ENCODE results near the gene ZIC4. TPM values are rescaled to one million over a fixed set of nuclear protein-coding genes. Genes with fewer than 3 reads are reported as not detected.

The ZIC4 gene
- total RNA-seq, 2 experiments from 2014 or later, result not detected

DNA sequence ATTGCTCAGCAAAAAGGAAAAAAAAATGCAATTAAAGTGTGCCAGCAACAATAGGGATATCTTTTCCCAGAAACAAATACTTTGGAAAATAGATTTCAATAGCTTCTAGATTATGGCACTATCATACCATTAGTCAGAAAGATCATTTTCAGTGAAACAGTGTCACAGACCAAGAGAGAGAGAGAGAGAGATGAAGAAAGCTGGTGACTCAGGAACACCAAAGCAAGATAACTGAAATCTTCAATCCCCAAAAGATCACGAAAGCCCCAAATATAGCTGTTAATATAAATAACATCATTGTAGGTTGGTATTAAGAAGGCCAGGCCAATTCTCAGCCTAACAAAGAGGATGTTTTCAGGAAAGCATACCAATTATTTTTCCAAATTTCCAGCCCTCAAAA lies 57.4 kb downstream of the ZIC4 start:
- CTCF ChIA-PET, result no interaction called here
- peaks cover 0 to 2% of the 10 kb centered on the region in 2 experiments for H3K27me3 ChIP-seq (ENCODE audit: control insufficient read depth in 1 of 2, insufficient read depth in 2 of 2, low read length in 2 of 2)
- Mint-ChIP-seq H3K4me1 (ENCODE audit: low read depth) (no peaks in the 10 kb centered on the region), H3K27me3 (peaks cover 42% of the 10 kb centered on the region), H3K4me3 (no peak overlapping the region), H3K27ac (no peak overlapping the region), H3K9me3 (peaks cover 7% of the 10 kb centered on the region), H3K36me3 (ENCODE audit: low read depth) (no peaks in the 10 kb centered on the region)
- DNase-seq (no peak), ATAC-seq (ENCODE audit: poor library complexity) (no peak)
- H3K4me3 ChIP-seq (ENCODE audit: low read length), result no peak overlapping the region
- intact Hi-C loops (cut with DNase I, micrococcal nuclease), result no loop called here
- no peaks in the 10 kb centered on the region for H3K9me3 ChIP-seq (ENCODE audit: control insufficient read depth in 1 of 2, insufficient read depth in 1 of 2, low read length in 2 of 2)
- no peak overlapping the region for H3K27ac ChIP-seq (ENCODE audit: low read depth in 1 of 2, low read length in 2 of 2)
- POLR2A ChIA-PET, result no interaction called here
- TF ChIP-seq, protein P1, sequence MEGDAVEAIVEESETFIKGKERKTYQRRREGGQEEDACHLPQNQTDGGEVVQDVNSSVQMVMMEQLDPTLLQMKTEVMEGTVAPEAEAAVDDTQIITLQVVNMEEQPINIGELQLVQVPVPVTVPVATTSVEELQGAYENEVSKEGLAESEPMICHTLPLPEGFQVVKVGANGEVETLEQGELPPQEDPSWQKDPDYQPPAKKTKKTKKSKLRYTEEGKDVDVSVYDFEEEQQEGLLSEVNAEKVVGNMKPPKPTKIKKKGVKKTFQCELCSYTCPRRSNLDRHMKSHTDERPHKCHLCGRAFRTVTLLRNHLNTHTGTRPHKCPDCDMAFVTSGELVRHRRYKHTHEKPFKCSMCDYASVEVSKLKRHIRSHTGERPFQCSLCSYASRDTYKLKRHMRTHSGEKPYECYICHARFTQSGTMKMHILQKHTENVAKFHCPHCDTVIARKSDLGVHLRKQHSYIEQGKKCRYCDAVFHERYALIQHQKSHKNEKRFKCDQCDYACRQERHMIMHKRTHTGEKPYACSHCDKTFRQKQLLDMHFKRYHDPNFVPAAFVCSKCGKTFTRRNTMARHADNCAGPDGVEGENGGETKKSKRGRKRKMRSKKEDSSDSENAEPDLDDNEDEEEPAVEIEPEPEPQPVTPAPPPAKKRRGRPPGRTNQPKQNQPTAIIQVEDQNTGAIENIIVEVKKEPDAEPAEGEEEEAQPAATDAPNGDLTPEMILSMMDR (IDR thresholded peaks at IDR 0.05), result no peak
- no peaks in the 10 kb centered on the region for H3K36me3 ChIP-seq (ENCODE audit: insufficient read depth, low read length)
- no peaks in the 10 kb centered on the region for H3K4me1 ChIP-seq (ENCODE audit: insufficient read depth, low read length)

DNA sequence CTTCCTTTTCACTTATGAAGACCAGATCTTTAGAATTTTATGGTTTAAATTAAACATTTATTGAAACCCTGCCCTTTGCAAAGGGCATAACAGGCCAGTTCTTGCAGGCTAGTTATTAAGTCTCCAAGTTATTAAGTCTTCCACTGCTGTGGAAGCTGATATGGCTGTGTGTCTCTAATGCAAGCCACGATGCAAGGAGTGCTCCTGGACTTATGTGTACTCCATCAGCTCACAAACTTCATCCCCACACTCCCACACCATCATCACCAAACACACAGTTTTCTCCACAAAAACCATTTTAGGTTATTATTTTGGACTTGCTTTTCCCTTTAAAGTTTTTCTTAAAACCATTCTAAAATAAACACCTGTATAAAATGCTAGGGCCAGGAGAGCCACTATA lies 62.4 kb downstream of the ZIC4 start:
- intact Hi-C loops (cut with DNase I, micrococcal nuclease), result no loop called here
- TF ChIP-seq, protein P1 (IDR thresholded peaks at IDR 0.05), result no peak
- no peaks in the 10 kb centered on the region for H3K4me1 Mint-ChIP-seq (ENCODE audit: low read depth)

DNA sequence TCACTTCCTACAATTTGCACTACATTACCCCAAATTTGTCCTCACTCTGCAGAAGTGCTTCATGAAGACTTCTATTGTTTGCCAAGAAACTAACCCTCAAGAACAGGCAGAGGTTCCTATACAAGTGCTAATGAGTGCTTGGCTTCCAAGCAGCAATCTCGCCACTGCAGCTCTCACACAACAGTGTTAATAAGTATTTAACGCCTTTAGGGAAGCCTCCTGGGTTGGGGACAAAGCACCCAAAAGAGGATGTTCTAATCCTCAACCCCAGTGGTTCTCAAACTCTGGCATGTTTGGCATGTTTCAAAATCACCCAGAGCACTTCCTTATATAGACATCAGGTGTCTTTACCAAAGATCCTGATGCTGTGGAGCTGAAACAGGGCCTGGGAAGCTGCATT lies 64.6 kb downstream of the ZIC4 start:
- no peaks in the 10 kb centered on the region for H3K4me1 ChIP-seq (ENCODE audit: insufficient read depth, low read length)
- Mint-ChIP-seq H3K9me3 (peaks cover 2% of the 10 kb centered on the region), H3K36me3 (ENCODE audit: low read depth) (no peaks in the 10 kb centered on the region), H3K27me3 (peaks cover 8% of the 10 kb centered on the region), H3K27ac (no peak overlapping the region), H3K4me1 (ENCODE audit: low read depth) (no peaks in the 10 kb centered on the region), H3K4me3 (no peak overlapping the region)
- TF ChIP-seq, protein P1 (IDR thresholded peaks at IDR 0.05), result no peak
- H3K9me3 ChIP-seq (ENCODE audit: control insufficient read depth in 1 of 2, insufficient read depth in 1 of 2, low read length in 2 of 2), result no peaks in the 10 kb centered on the region
- CTCF ChIA-PET, result no interaction called here
- H3K4me3 ChIP-seq (ENCODE audit: low read length), result no peak overlapping the region
- no peaks in the 10 kb centered on the region for H3K27me3 ChIP-seq (ENCODE audit: control insufficient read depth in 1 of 2, insufficient read depth in 2 of 2, low read length in 2 of 2)
- no peaks in the 10 kb centered on the region for H3K36me3 ChIP-seq (ENCODE audit: insufficient read depth, low read length)
- no peak for ATAC-seq (ENCODE audit: poor library complexity)
- intact Hi-C loops (cut with DNase I, micrococcal nuclease), result no loop called here
- POLR2A ChIA-PET, result no interaction called here
- no peak overlapping the region for H3K27ac ChIP-seq (ENCODE audit: low read depth in 1 of 2, low read length in 2 of 2)
- no peak for DNase-seq

More for the DNA sequence above, 62.4 kb downstream of the ZIC4 start:
- Histone ChIP-seq H3K4me1 (ENCODE audit: insufficient read depth, low read length) (no peaks in the 10 kb centered on the region), H3K9me3 (ENCODE audit: control insufficient read depth in 1 of 2, insufficient read depth in 1 of 2, low read length in 2 of 2) (no peaks in the 10 kb centered on the region), H3K36me3 (ENCODE audit: insufficient read depth, low read length) (no peaks in the 10 kb centered on the region), H3K27ac (ENCODE audit: low read depth in 1 of 2, low read length in 2 of 2) (no peak overlapping the region), H3K27me3 (ENCODE audit: control insufficient read depth in 1 of 2, insufficient read depth in 2 of 2, low read length in 2 of 2) (no peaks in the 10 kb centered on the region), H3K4me3 (ENCODE audit: low read length) (no peak overlapping the region)
- H3K4me3 Mint-ChIP-seq, result no peak overlapping the region
- no peak for ATAC-seq (ENCODE audit: poor library complexity)
- H3K27me3 Mint-ChIP-seq, result peaks cover 14% of the 10 kb centered on the region
- peaks cover 5% of the 10 kb centered on the region for H3K9me3 Mint-ChIP-seq
- POLR2A ChIA-PET, result no interaction called here
- DNase-seq, result no peak
- H3K36me3 Mint-ChIP-seq (ENCODE audit: low read depth), result no peaks in the 10 kb centered on the region
- no peak overlapping the region for H3K27ac Mint-ChIP-seq
- CTCF ChIA-PET, result no interaction called here
